Urothelium cell line (cell line): ENCODE data around the gene SAP30BP.

ENCODE experiments used
- DNase-seq: peaks from one replicate; pipeline ENCODE4 v3.0.0; 2011; ENCODE audit warnings: low spot score, mixed read lengths
- FAIRE-seq: peaks from 2 replicates; lab custom pipeline; 2011; peaks lifted over from hg19 to GRCh38; lab: Jason Lieb, UNC

SAP30BP gene

GRCh38 chr17:75706042-75706728 is 39.0 kb downstream of the SAP30BP start:
- FAIRE-seq: no peak
- no peak for DNase-seq

- DNase-seq: no peak
- FAIRE-seq: no peak
These were observed 40.0 kb downstream of the SAP30BP start for GRCh38 chr17:75707079-75707571.

DNA sequence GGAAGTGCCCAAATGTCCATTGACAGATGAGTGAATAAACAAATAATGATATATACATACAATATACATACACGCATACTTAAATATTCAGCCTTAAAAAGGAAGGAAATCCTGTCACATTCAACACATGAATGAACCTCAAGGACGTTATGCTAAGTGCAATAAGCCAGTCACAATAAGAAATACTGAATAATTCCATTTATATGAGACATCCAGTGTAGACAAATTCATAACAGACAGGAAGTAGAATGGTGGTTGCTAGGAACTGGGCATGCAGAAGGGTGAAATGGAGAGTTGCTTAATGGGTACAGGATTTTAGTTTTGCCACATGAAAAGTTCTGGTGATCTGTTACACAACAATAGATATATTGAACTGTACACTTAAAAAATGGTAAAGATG is 45.3 kb downstream of the SAP30BP start:
- DNase-seq (no peak), FAIRE-seq (no peak)

GRCh38 chr17:75719732-75720131 is 52.6 kb downstream of the SAP30BP start:
- DNase-seq (no peak), FAIRE-seq (no peak)

- FAIRE-seq: peak; percentile 5
These were observed 53.7 kb downstream of the SAP30BP start, which contains the start of gene ITGB4 for GRCh38 chr17:75720656-75721462. Gene ITGB4 (plus strand): TSS chr17:75721459. CDS start chr17:75724704, 3,245 bp downstream.

GRCh38 chr17:75721463-75722011 is 54.4 kb downstream of the SAP30BP start:
- DNase-seq: no peak
- FAIRE-seq: no peak

More at GRCh38 chr17:75720656-75721462, 53.7 kb downstream of the SAP30BP start, which contains the start of gene ITGB4:
- peak; percentile 93 for DNase-seq

DNA sequence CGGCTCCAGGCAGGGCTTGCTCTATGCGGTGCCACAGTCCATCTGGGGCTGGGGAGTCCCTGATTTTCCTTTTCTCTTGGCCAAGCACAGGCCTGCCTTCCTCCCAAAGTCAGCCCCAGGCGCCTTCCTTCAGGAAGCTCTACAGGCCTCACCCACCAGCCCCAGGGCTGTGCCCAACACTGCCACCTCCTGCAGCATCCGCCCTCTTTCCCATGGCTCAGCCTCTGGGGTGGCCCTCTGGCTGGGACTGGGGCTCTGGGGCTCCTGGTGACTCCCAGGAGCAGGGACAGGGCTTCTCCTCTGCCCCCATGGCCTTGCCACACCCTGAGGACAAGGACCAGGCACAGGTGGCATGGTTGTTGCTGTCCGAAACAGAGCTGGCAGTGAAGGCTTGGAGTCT is 54.9 kb downstream of the SAP30BP start:
- FAIRE-seq (no peak), DNase-seq (no peak)

DNA sequence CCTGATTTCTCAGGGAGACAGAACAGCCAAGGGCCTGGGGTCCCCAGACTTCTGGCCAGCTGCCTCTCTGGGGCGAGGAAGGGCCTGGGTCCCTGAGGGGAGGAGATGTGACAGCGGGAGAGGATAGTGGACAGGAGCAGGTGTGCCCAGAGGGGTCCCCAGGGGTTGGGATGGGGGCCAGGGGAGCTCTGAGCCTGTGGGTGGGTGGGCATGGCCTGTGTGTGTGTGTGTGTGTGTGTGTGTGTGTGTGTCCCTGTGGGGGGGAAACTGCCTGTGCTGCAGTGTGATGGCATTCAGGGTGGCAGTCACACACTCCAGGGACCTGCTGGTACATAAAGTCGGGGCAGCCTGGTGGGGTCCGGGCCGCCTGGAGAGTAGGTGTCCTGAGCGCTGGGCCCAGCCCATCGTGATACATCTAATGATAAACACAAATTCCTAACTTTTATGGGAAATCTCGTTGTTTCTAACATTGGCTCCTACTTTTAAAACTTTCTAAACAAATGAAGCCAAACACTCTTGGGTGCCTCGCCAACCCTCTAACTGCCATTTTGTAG is 55.5 kb downstream of the SAP30BP start:
- FAIRE-seq (no peak), DNase-seq (no peak)

DNA sequence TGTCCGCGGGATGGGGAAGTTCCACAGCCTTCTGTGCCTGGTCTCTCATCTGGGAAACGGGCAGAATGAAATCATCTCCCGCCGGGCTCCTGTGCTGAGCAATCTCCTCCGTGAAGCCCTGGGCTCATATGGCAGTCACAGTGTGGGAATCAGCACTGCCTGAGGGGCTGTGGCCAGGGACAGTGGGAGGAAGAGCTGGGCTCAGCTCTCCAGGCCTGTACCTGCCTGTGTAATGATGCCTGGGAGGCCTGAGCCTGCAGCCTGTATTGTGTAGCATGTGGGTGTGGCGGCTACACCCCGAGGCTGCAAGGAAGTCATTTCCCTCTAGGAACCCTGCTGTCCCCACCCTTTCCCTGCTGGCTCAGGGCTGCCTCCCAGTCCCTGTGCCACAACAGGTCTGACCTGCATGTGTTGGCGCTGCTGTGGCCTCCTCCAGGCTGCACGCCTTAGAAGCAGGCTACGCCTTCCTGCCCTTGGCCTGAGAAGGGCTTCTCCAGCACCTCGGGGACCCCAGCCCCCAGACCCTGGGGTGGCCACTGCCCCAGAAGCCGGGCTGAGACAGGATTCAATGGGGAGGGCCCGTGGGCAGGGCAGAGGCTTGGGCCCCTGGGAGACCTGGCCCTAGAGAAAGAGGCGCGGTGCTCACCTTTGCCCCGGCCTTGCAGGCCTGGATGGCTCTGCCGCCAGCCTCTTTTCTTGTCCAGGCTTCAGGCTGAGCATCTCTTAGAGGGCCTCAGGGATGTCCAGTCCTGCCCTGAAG is 56.2 kb downstream of the SAP30BP start:
- DNase-seq: no peak

DNA sequence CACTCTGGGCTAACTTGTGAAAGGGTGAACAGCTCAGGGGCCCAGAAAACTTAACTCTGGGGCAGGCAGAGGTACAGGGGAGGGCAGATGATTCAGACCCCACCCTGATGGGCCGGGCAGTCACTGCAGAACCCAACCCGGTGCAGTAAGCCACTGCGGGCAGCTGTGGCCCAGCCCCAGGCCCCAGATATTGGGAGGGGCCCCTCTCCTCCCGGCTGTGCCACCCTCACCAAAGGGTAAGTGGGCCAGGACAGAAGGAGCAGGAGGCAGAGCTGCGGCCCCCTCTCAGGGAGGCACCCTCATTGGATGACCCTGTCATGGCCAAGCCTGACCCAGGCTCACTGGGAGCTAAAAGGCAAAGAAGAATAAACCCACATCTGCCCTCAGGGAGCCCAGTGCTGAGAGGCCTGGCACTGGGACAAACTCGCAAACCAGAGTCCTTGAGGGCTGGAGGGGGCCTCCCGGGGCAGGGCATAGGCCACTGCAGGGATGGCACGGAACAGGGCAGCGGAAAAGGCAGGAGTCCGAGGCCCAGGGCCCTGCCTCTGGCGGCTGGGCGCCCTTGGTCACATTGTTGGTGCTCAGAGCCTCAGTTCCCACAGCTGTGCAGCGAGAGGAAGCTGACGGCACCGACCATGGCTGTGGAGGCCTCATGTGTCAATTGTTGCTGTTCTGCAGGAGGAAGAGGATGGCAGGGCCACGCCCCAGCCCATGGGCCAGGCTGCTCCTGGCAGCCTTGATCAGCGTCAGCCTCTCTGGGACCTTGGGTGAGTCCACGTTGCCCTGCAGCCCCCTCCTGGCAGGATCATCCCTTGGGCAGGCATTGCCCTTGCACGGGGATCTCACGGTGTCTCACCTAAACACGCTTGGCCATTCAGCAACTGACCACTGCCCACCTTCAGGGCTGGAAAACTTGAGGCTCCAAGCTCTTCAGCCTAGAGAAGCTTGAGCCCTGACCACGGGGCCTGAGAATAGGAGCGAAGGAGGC is 57.2 kb downstream of the SAP30BP start:
- FAIRE-seq: peak; percentile 46

More for the DNA sequence above, 56.2 kb downstream of the SAP30BP start:
- no peak for FAIRE-seq

DNA sequence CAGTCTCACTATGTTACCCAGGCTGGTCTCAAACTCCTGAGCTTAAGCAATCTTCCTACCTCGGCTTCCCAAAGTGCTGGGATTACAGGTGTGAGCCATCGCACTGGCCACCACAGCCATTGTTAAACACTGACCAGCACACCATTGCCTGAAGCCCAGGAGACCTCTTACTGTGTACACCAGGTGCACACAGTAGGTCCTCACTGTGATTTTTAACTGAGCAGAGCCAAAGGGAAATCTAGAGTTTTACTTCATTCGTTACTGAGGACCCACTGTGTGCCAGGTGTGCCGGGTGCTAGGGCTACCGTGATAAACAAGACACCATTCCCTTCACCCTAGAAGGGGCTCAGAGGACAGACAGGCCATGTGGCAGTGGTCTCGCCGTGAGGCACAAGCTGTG is 58.4 kb downstream of the SAP30BP start:
- FAIRE-seq: no peak

More for the DNA sequence above, 57.2 kb downstream of the SAP30BP start:
- DNase-seq: no peak

DNA sequence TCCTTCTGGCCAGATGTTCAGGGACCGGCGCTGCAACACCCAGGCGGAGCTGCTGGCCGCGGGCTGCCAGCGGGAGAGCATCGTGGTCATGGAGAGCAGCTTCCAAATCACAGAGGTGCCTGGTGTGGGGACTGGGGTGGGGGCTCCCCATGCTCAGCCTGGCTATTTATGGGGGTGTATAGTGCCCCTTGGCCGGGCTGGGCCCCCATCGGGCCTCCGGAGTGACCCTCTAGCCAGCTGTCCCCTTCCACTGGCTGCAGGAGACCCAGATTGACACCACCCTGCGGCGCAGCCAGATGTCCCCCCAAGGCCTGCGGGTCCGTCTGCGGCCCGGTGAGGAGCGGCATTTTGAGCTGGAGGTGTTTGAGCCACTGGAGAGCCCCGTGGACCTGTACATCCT is 60.3 kb downstream of the SAP30BP start:
- DNase-seq (no peak), FAIRE-seq (no peak)

More for the DNA sequence above, 58.4 kb downstream of the SAP30BP start:
- DNase-seq: no peak

- no peak for DNase-seq
These were observed 62.2 kb downstream of the SAP30BP start for GRCh38 chr17:75729351-75729750.

GRCh38 chr17:75730065-75730464 is 62.9 kb downstream of the SAP30BP start:
- no peak for FAIRE-seq
- no peak for DNase-seq

More at GRCh38 chr17:75729351-75729750, 62.2 kb downstream of the SAP30BP start:
- FAIRE-seq: no peak

GRCh38 chr17:75731086-75731715 is 64.1 kb downstream of the SAP30BP start:
- FAIRE-seq: no peak
- DNase-seq: no peak

GRCh38 chr17:75731716-75732498 is 64.8 kb downstream of the SAP30BP start:
- FAIRE-seq (no peak), DNase-seq (no peak)

GRCh38 chr17:75733471-75733870 is 66.3 kb downstream of the SAP30BP start:
- no peak for FAIRE-seq

More at GRCh38 chr17:75733471-75733870, 66.3 kb downstream of the SAP30BP start:
- no peak for DNase-seq
